Epidermal melanocyte (primary cell): ENCODE measurements around the gene TJAP1.
A peak's percentile ranks its signal among the peaks of the same experiment; 100 is the strongest.

Experiments used
- DNase-seq: peaks from one replicate; pipeline ENCODE4 v3.0.0; 2011; ENCODE audit warnings: low spot score; ENCODE audit not compliant: insufficient read length

The TJAP1 gene, protein sequence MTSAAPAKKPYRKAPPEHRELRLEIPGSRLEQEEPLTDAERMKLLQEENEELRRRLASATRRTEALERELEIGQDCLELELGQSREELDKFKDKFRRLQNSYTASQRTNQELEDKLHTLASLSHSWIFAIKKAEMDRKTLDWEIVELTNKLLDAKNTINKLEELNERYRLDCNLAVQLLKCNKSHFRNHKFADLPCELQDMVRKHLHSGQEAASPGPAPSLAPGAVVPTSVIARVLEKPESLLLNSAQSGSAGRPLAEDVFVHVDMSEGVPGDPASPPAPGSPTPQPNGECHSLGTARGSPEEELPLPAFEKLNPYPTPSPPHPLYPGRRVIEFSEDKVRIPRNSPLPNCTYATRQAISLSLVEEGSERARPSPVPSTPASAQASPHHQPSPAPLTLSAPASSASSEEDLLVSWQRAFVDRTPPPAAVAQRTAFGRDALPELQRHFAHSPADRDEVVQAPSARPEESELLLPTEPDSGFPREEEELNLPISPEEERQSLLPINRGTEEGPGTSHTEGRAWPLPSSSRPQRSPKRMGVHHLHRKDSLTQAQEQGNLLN

DNA sequence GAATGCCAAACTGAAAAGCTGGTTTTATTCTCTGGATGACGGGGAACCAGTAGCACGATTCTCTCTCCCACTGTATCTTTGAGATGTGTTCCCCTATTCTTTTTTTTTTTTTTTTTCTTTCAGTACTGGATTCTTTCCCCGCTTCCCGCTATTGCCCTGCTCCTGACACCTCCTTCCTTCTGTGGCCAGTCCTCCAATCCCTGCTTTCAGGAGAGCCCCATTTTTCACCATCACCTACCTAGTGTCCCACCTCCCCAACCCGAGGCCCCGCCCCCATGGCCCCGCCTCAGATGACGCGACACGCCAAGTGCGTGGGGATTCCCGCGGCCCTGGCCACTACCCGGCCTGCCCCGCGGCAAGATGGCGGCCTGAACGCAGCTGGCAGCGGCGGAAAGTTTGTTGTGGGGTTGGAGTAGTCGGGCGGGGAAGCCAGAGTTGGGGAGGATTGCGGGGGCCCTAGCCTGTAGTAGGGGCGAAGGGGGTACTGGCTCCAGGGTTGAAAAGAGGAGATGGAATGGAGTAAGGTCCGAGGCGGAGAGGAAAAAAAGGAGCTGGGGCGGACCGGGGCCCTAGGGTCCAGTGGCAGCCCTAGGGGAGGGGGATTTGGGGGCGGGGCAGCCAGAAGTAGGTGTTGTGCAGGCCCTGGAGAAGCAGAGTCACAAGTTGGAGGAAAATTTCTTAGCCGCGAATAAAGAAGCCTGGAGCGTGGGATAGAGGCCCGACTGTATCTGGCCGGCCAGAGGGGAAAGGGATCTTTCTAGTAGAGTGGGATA lies at the start of gene TJAP1:
TJAP1 (plus strand) TSS at position 336 of the 773 bp plus-strand sequence. CDS start 21,432 bp downstream, outside the sequence.
- DNase-seq, result peak; percentile 72

DNA sequence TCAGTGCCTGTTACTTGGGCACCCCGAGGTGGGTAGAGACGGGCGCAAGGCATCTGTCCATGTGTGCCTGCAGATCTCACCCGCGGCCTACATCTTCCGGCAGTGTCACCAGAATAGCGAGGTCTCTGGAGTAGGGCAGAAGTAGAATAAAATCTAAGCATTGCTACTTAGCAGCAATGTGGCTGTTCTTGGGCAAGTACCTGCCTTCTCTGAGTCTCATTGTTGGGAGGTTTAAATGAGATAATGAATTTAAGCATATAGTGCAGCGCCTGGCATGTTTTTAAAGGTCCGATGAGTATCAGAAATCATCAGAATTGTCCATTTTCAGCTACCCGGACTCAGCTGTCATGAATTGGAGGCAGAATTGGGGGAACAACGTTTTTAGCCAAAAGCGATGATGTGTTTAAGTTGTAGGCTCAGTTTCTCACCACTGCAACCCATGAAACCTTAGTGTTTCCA lies 49.2 kb upstream of the TJAP1 start:
- DNase-seq, result no peak

DNA sequence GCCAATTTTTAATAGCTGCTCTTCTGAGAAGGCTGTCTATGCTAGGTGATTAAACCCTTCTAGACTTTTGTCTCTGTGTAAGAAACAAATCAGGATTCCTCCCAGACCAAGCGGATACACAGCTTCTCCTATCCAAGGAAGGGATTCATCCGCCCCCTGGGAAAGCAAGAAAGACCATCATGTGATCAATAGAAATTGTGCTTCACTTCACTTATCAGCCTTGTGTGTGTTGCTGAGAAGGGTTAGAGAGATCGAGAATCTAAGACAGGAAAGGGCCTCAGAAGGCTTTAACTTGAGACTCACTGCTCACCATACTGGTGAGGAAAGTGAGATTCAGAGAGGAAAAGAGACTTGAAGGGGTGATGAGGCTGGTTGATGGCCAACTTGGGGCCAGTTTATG lies 48.5 kb upstream of the TJAP1 start:
- DNase-seq, result peak; percentile 38

DNA sequence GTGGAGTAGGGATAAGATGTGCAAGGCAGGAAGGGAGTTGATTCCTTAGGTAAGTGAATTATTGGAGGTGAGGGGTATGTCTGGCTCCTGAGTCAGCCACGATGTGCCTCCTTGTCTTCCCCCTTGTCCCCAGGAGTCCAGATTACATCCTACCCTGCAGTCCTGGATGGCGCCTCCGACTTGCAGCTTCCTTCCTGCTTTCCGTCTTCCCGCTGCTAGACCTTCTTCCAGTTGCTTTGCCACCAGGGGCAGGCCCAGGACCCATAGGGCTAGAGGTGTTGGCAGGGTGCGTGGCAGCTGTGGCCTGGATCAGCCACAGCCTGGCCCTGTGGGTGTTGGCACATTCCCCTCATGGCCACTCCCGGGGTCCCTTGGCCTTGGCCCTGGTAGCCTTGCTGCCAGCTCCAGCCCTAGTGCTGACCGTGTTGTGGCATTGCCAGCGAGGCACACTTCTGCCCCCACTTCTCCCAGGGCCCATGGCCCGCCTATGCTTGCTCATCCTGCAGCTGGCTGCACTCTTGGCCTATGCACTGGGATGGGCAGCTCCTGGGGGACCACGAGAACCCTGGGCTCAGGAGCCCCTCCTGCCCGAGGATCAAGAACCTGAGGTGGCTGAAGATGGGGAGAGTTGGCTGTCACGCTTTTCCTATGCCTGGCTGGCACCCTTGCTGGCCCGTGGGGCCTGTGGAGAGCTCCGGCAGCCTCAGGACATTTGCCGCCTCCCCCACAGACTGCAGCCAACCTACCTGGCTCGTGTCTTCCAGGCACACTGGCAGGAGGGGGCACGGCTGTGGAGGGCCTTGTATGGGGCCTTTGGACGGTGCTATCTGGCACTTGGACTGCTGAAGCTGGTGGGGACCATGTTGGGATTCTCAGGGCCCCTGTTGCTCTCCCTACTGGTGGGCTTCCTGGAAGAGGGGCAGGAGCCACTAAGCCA lies 45.1 kb upstream of the TJAP1 start:
- DNase-seq, result no peak

DNA sequence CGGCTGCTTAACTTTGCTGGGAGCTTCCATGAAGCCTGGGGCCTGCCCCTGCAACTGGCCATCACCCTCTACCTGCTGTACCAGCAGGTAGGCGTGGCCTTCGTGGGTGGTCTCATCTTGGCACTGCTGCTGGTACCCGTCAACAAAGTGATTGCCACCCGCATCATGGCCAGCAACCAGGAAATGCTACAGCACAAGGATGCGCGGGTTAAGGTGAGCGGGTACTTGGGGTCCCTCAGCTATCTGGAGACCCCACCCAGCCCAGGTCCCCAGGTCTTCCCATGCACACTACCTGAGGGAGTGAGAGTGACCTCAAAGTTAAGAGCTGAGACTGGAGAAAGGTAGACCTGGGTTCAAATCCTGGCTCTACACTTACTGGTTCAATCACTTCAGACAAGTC lies 44.2 kb upstream of the TJAP1 start:
- DNase-seq, result no peak

DNA sequence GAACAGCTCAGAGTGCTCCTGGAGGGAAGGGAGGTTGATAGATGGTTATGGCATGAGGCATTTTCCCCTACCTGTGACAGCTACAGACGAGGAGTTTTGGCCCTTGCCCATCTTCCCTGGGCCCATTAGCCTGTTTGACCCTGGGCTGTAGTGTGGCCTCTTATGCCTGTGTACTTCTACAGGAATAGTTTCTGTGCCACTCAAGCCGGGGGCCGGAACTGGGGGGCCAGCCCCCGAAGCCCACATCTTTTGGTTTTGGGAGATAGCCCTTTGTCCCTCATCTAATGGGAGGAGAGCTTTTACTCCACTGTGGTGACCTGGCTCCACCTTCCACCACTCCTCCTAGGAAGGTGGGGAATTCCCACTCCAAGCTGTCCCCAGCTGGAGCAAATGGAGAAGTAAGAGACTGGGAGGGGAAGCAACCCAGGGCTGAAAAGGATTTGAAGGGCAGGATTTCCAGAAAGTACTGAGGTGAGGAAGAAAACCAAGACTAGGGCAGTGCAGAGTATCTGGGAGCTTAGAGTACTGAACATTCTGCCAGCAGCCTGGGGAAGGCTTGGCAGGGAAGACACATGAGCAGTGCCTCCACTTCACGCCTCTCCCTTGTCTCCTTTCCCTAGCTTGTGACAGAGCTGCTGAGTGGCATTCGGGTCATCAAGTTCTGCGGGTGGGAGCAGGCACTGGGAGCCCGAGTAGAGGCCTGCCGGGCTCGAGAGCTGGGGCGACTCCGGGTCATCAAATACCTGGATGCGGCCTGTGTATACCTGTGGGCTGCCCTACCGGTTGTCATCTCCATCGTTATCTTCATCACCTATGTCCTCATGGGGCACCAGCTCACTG lies 43.1 kb upstream of the TJAP1 start:
- DNase-seq, result no peak

DNA sequence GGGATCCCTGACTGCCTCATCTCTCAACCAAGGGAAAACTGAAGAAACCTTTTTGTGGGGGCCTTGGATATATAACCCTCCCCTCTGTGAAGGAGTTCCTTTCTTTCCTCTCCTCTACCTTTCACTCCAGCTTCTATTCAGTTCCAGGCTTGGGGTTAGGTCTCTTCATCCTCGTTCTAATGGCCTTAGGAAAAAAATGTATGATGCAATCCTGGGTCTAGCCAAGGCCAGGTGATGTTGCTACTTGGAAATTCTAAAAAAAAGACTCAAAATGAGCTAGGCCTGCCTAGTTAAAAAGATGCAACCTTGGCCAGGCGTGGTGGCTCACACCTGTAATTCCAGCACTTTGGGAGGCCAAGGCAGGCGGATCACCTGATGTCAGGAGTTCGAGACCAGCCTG lies 42.4 kb upstream of the TJAP1 start:
- no peak for DNase-seq

DNA sequence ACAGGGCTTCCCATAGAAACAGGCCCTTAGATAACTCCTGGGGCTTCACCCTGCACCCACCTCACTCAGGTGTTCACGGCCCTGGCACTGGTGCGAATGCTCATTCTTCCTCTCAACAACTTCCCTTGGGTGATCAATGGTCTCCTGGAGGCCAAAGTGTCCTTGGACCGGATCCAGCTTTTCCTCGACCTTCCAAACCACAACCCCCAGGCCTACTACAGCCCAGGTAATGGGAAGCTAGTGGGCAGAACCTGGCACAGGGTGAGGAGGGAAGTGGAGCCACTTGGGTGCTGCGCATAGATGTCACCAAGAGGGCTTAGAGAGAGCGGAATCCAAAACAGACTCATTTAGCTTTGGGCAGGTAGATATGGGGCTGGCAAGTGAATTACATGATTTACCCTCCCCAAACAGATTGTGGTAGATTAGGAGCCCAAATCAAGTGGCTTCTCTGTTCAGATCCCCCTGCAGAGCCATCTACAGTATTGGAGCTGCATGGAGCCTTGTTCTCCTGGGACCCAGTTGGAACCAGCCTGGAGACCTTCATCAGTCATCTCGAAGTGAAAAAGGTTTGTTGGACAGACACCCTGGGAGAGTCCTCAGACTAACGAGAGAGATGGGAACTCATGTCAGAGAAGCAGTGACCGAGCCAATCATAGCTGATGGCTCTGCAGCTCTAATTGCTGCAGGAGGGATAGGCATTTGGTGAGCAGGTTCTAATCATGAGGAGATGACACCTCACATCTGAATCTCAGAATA lies 41.5 kb upstream of the TJAP1 start:
- no peak for DNase-seq

DNA sequence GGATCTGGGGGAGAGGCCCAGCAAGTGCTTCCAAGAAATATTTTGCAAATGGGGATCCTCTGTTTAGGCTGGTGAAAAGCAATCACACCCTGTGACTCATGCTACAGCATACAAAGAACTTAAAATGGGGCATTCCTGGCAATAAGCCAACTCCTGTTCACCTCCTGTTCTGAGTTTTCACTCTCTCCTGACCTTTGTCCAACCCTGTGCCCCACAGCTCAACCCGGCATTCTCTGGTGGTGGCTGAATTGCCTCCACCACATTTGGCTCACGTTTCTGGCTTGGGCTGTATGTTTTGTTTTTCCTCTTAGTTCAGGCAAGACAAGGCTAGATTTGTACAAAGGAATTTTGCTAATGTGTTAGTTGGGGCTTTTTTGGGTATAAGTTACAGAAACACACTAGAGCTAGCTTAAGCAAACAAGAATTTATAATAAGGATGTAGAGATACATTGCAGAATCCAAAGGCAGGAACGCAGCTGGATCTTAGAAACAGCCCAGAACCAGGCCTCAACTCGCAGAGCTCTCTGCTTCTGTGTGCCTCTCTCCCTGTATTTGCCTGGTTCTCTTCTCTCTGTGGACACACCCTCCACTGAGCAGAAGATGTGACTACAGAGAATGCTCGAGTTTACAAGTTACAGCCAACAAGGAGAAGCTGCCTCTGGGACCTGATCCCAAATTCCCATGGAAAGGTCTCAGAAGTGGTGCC lies 40.6 kb upstream of the TJAP1 start:
- DNase-seq, result no peak

DNA sequence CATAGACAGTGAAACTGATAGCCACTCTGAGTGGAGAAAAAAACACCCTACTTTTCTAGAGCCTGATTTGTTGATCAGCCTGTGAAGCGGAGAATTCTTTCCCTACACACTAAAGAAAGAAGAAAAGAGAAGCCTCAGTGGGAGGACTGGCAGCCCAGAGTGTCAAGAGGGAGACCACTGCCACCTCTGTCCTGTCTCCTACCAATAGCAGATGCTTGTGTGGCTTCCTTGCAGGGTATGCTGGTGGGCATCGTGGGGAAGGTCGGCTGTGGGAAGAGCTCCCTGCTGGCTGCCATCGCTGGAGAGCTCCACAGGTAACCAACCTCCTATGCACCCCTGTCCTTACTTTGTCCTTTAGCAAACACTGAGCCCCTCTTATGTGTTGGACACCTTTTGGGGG lies 39.7 kb upstream of the TJAP1 start:
- no peak for DNase-seq

DNA sequence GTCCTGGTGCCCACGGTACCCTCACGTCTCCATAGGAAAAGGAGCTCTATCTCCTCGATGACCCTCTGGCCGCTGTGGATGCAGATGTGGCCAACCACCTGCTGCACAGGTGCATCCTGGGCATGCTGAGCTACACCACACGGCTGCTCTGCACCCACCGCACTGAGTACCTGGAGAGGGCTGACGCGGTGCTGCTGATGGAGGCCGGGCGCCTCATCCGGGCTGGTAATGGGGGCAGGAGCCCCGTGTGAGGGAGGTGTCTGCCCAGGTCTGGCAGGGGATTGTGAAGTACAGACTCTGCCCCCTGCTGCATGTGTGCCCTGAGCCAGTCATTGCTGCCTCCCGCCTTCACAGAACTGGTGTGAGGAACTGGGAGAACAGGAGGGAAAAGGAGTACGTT lies 34.4 kb upstream of the TJAP1 start:
- no peak for DNase-seq

DNA sequence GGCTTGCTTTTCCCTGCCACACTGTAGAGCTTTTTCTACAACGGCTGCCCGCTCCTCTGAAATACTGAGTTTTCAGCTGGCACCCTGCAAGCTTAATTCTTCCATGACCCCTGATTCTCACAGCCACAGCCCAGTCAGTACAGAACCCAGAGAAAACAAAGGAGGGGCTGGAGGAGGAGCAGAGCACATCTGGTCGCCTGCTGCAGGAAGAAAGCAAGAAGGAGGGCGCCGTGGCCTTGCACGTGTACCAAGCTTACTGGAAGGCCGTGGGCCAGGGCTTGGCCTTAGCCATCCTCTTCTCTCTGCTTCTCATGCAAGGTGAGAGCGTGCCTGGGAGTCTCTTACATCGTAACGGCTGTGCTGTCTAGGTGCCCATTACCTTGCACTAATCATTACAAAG lies 33.3 kb upstream of the TJAP1 start:
- DNase-seq, result peak; percentile 37

DNA sequence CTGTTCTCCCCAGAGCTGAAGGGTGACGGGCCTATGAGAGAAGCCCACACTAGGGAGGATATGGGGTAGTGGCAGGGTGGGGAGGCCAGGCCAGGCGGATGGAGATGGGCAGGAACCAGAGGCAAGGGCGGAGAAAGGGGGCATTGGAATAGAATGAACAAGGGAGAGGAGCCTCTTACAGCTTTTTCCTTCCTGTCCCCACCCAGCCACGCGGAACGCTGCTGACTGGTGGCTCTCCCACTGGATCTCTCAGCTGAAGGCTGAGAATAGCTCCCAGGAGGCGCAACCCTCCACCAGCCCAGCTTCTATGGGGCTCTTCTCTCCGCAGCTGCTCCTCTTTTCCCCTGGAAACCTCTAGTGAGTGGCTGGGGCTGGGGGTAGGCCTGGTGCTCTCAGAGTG lies 32.8 kb upstream of the TJAP1 start:
- no peak for DNase-seq

DNA sequence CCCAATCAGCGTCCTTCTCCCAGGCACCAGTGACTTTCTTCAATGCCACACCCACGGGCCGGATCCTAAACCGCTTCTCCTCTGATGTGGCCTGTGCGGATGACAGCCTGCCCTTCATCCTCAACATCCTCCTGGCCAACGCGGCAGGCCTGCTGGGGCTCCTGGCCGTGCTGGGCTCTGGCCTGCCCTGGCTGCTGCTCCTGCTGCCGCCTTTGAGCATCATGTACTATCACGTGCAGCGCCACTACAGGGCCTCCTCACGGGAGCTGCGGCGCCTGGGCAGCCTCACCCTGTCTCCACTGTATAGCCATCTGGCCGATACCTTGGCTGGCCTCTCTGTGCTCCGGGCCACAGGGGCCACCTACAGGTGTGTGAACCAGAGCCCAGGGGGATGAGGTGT lies 31.8 kb upstream of the TJAP1 start:
- DNase-seq, result no peak

DNA sequence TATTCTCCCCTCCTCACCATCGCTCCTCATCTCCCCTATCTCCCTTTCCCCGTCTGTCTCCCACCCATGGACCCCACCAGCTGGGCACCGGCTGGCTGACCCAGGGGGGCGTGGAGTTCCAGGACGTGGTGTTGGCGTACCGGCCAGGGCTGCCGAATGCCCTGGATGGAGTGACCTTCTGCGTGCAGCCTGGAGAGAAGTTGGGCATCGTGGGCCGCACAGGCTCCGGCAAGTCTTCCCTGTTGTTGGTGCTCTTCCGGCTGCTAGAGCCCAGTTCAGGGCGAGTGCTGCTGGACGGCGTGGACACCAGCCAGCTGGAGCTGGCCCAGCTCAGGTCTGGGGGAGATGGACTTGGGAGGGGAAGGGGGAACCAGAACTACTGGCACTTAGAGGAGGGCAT lies 29.8 kb upstream of the TJAP1 start:
- no peak for DNase-seq

DNA sequence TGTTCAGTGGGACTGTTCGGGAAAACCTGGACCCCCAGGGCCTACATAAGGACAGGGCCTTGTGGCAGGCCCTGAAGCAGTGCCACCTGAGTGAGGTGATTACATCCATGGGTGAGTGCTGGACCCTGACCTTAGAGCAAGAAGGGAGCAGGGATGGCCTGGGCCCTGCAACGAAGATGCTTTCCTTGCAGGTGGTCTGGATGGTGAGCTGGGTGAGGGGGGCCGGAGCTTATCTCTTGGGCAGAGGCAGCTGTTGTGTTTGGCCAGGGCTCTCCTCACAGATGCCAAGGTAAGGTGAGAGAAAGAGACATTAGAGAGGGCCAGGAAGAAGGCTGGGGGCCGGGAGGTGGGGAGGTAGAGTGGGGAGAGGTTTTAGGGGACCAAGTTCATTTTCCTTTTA lies 28.5 kb upstream of the TJAP1 start:
- DNase-seq, result no peak

DNA sequence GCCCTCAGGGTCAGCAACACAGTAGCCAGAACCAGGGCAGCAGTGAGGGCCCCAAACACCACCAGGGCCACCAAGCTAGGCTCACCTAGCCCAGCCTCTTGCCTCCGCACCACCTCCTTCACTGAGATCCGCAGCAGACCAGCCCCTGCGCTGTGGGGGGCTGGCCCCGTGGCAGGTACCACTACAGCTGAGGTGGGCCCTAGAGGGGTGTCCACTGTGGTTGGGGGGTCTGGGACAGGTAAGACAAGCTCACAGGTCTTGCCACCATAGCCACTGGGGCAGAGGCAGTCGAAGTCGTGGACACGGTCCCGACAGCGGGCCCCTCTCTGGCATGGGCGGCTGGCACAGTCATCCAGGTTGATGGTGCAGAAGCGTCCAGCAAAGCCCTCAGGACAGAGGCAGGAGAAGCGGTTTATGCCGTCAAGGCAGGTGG lies 26.7 kb upstream of the TJAP1 start:
- no peak for DNase-seq

DNA sequence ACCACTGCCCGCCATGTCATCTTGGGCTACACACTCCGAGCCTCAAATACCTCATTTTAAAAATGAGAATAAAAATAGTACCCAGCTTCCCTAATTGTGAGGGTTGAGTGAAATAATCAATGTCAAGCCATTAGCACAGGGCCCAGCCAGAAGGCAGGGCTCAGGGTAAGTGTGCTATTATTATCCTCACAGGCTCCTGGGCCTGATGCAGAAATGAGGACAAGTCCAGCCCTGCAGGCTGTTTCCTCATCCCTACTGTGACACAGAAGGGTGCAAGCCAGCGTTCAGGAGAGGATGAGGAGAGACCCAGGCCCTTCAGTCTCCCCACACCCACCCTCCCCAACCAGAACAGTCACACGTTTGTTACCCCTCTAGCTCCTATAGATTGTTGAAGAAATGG lies 26.0 kb upstream of the TJAP1 start:
- DNase-seq, result no peak

DNA sequence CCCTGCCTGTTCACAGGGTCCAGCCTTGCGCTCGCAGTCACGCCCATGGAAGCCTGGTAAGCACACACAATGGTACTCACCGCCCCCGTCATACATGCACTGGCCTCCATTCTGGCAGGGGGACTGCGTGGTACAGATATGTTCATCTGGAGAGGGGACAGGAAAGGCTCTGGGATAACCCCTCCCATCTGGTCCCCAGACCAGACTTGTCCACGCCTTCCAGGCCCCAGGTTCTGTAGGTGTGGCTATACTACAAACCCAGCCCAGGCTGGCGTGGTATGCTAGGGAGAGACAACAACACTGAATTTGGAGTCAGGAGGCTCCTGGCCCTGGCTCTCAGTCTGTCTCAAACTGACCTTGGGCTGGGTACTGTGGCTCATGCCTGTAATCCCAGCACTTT lies 25.4 kb upstream of the TJAP1 start:
- no peak for DNase-seq
